Caco-2 (cell line): Measurements from ENCODE around the gene KDM1A. TPM values are rescaled to one million over a fixed set of nuclear protein-coding genes. Genes with fewer than 3 reads are reported as not detected.

Source experiments
- BruUV-seq: library from RNA; stranded (reverse); fragments of 400-500 nt; replicated peaks from 2 replicates; lab custom pipeline; 2021; lab: Mats Ljungman, UMichigan
- CTCF ChIA-PET: fragments of 300-600 bp; sonication (Branson Sonifier 250); formaldehyde crosslinking; loops from one replicate; lab custom pipeline; 2022; ENCODE audit warnings: antibody characterized with exemption; lab: Charles Lee
- POLR2A ChIA-PET: fragments of 300-600 bp; sonication (Branson Sonifier 250); formaldehyde crosslinking; loops from one replicate; lab custom pipeline; 2022; ENCODE audit warnings: antibody characterized with exemption; lab: Charles Lee
- DNase-seq, 2 experiments: peaks; one replicate each; pipeline versions ENCODE4 v3.0.0 to v3.0.0-alpha.2; 2020 to 2022
- H3K27me3 ChIP-seq: replicated peaks from 2 replicates; pipeline ENCODE4 v1.6.0; 2011; ENCODE audit warnings: low read length; ENCODE audit not compliant: control insufficient read depth, insufficient read depth
- H3K36me3 ChIP-seq: 2 replicates; pipeline ENCODE4 v1.5.1; 2011; ENCODE audit warnings: low read length; ENCODE audit not compliant: control insufficient read depth, insufficient read depth
- H3K4me1 ChIP-seq: fragments of 250-450 bp; sonication (Bioruptor Pico); 2 replicates; pipeline ENCODE4 v1.5.1; 2020; ENCODE audit warnings: mild to moderate bottlenecking
- H3K4me3 ChIP-seq: 2 replicates; pipeline ENCODE4 v1.5.1; 2011; ENCODE audit warnings: low read depth, mild to moderate bottlenecking, control low read depth, low read length
- H3K9me3 ChIP-seq: fragments of 250-450 bp; sonication (Bioruptor Pico); 2 replicates; pipeline ENCODE4 v1.5.1; 2020; ENCODE audit warnings: mild to moderate bottlenecking, moderate library complexity
- H3K27ac Mint-ChIP-seq: one replicate; pipeline ENCODE4 v1.8.0; 2022; ENCODE audit warnings: mixed read lengths; ENCODE audit not compliant: unreplicated experiment
- H3K27me3 Mint-ChIP-seq: one replicate; pipeline ENCODE4 v1.8.0; 2022; ENCODE audit warnings: mixed read lengths; ENCODE audit not compliant: insufficient read depth, unreplicated experiment
- H3K36me3 Mint-ChIP-seq: one replicate; pipeline ENCODE4 v1.8.0; 2022; ENCODE audit warnings: mild to moderate bottlenecking, mixed read lengths; ENCODE audit not compliant: insufficient read depth, unreplicated experiment
- H3K4me1 Mint-ChIP-seq: one replicate; pipeline ENCODE4 v1.8.0; 2022; ENCODE audit warnings: low read depth, mixed read lengths; ENCODE audit not compliant: unreplicated experiment
- H3K4me3 Mint-ChIP-seq: one replicate; pipeline ENCODE4 v1.8.0; 2022; ENCODE audit warnings: mild to moderate bottlenecking, moderate library complexity, mixed read lengths; ENCODE audit not compliant: unreplicated experiment
- H3K9me3 Mint-ChIP-seq: one replicate; pipeline ENCODE4 v1.8.0; 2022; ENCODE audit warnings: mixed read lengths; ENCODE audit not compliant: unreplicated experiment
- intact Hi-C: fragments of 100-400 bp; cut with micrococcal nuclease; formaldehyde crosslinking; loops from one replicate; pipeline ENCODE4 v1.10.0; 2022; ENCODE audit not compliant: unreplicated experiment
- total RNA-seq: library from RNA; stranded (reverse); gene quantifications from 2 replicates; pipeline ENCODE4 v1.2.3, GENCODE V29; 2022
- TF ChIP-seq, protein P1 (sequence below), 2 experiments: fragments of 200-600 bp in 1 of 2; IDR thresholded peaks; 1 replicate in 1 of 2; 2 replicates in 1 of 2; pipeline versions ENCODE4 v1.5.1 to v1.8.0; 2011 to 2022; ENCODE audit warnings: antibody characterized with exemption in 1 of 2, control low read depth in 1 of 2, inconsistent platforms in 1 of 2, low read depth in 1 of 2, low read length in 1 of 2, mild to moderate bottlenecking in 1 of 2, moderate library complexity in 1 of 2; ENCODE audit not compliant: insufficient read depth in 1 of 2, severe bottlenecking in 1 of 2, unreplicated experiment in 1 of 2

Gene KDM1A
- total RNA-seq, 1 experiment from 2014 or later = 83.0 TPM

DNA sequence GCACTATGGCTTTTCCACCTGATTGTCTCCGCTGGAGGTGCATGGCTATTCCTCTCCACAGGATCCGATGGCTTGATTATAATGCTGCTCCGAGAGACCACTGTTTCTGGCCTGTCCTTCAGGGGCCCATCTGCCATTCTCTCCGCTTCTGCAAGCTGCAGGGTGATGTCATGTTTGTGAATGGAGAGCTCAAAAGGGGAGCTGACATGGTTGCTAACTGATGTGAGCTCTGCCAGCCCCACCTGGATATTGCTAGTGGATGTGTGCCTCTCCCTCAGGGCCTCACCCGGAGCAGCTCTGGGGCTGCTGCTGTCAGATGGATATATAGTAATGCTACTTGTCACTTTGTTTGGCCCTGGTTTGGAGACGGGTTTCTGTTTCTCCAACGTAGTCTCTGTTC is 72.3 kb downstream of the KDM1A start:
- H3K9me3 Mint-ChIP-seq = peaks cover 10% of the 10 kb centered on the region
- no peaks in the 10 kb centered on the region for H3K36me3 ChIP-seq
- peaks cover 46% of the 10 kb centered on the region for H3K36me3 Mint-ChIP-seq
- POLR2A ChIA-PET = no interaction called here
- H3K4me1 Mint-ChIP-seq = peaks cover 8% of the 10 kb centered on the region
- no peaks in the 10 kb centered on the region for H3K27me3 ChIP-seq
- CTCF ChIA-PET = interaction anchor here (0.9 kb wide), 1 partner anchor 93 kb away, joined by 3 read pairs; no protein-coding TSS in a partner anchor
- no TSS peak for BruUV-seq
- no peak overlapping the region for H3K4me3 ChIP-seq
- H3K27me3 Mint-ChIP-seq = no peaks in the 10 kb centered on the region
- DNase-seq = no peak
- TF ChIP-seq, protein P1, sequence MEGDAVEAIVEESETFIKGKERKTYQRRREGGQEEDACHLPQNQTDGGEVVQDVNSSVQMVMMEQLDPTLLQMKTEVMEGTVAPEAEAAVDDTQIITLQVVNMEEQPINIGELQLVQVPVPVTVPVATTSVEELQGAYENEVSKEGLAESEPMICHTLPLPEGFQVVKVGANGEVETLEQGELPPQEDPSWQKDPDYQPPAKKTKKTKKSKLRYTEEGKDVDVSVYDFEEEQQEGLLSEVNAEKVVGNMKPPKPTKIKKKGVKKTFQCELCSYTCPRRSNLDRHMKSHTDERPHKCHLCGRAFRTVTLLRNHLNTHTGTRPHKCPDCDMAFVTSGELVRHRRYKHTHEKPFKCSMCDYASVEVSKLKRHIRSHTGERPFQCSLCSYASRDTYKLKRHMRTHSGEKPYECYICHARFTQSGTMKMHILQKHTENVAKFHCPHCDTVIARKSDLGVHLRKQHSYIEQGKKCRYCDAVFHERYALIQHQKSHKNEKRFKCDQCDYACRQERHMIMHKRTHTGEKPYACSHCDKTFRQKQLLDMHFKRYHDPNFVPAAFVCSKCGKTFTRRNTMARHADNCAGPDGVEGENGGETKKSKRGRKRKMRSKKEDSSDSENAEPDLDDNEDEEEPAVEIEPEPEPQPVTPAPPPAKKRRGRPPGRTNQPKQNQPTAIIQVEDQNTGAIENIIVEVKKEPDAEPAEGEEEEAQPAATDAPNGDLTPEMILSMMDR (IDR thresholded peaks at IDR 0.05; ENCODE audit: insufficient read depth in 1 of 2, low read depth in 1 of 2, low read length in 1 of 2, severe bottlenecking in 1 of 2, unreplicated experiment in 1 of 2) = no peak
- H3K4me1 ChIP-seq = no peaks in the 10 kb centered on the region
- no peak overlapping the region for H3K4me3 Mint-ChIP-seq
- no peak overlapping the region for H3K27ac Mint-ChIP-seq
- H3K9me3 ChIP-seq = no peaks in the 10 kb centered on the region
- intact Hi-C loops = no loop called here

DNA sequence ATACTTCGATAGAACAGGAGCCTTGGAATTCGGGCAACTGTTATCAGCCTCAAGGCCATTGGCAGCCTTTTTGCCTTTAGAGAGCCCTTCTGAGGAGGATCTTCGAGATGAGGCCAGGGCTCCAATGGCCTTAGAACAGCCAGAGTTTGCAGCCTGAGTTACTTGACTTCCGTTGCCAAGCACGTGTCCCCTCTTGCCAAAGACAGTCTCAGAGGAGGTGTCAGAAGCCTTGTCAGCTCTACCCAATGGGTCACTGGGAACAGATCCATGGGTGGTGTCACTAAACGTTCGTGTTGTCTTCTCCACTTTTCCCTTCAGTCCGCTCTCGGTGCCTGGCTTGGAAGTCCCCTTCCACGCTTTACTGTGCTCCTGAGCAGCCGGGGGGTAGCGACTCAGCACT is 73.2 kb downstream of the KDM1A start:
- H3K9me3 ChIP-seq = no peaks in the 10 kb centered on the region
- no peak overlapping the region for H3K27ac Mint-ChIP-seq
- no peak for DNase-seq
- no peak overlapping the region for H3K4me3 Mint-ChIP-seq
- H3K27me3 Mint-ChIP-seq = no peaks in the 10 kb centered on the region
- H3K27me3 ChIP-seq = no peaks in the 10 kb centered on the region
- no peaks in the 10 kb centered on the region for H3K36me3 ChIP-seq
- H3K9me3 Mint-ChIP-seq = peaks cover 11% of the 10 kb centered on the region
- H3K4me3 ChIP-seq = no peak overlapping the region
- no TSS peak for BruUV-seq
- intact Hi-C loops = no loop called here
- no peaks in the 10 kb centered on the region for H3K4me1 ChIP-seq
- POLR2A ChIA-PET = no interaction called here
- H3K36me3 Mint-ChIP-seq = peaks cover 39% of the 10 kb centered on the region
- H3K4me1 Mint-ChIP-seq = peaks cover 8% of the 10 kb centered on the region
- CTCF ChIA-PET = no interaction called here
- TF ChIP-seq, protein P1 (IDR thresholded peaks at IDR 0.05; ENCODE audit: insufficient read depth in 1 of 2, low read depth in 1 of 2, low read length in 1 of 2, severe bottlenecking in 1 of 2, unreplicated experiment in 1 of 2) = no peak

DNA sequence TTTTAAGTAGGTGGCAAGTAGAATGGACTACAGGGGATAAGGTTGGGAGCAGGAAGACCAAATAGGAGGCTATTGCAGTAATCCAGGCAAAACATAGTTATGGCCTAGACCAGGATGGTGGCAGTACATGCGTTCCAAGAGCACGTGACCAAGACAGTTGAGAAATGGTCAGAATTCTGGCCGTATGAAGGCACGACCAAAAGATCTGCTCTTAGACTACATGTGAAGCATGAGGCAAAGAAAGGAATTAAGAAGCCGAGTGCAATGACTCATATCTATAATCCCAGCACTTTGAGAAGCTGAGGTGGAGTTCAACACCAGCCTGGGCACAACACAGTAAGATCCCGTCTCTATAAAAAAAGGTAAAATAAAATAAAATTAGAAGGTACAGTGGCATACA is 78.0 kb downstream of the KDM1A start:
- intact Hi-C loops = no loop called here
- peaks cover 15% of the 10 kb centered on the region for H3K4me1 ChIP-seq
- Mint-ChIP-seq H3K36me3 (peaks cover 20% of the 10 kb centered on the region), H3K4me1 (peaks cover 42% of the 10 kb centered on the region), H3K27ac (no peak overlapping the region), H3K27me3 (no peaks in the 10 kb centered on the region), H3K4me3 (no peak overlapping the region), H3K9me3 (peaks cover 11% of the 10 kb centered on the region)
- H3K27me3 ChIP-seq = no peaks in the 10 kb centered on the region
- ChIA-PET POLR2A (no interaction called here), CTCF (interaction anchor here (6.9 kb wide), 1 partner anchor 88 kb away, joined by 84 read pairs; no protein-coding TSS in a partner anchor)
- no peak for DNase-seq
- no peaks in the 10 kb centered on the region for H3K36me3 ChIP-seq
- no TSS peak for BruUV-seq
- no peak overlapping the region for H3K4me3 ChIP-seq
- H3K9me3 ChIP-seq = no peaks in the 10 kb centered on the region
- TF ChIP-seq, protein P1 (IDR thresholded peaks at IDR 0.05; ENCODE audit: insufficient read depth in 1 of 2, low read depth in 1 of 2, low read length in 1 of 2, severe bottlenecking in 1 of 2, unreplicated experiment in 1 of 2) = no peak
